Activated CD4-positive, CD25-positive, alpha-beta regulatory T cell treated with anti-CD3 and anti-CD28 coated beads, Interleukin-2, amount 50 U/mL, for 24 hours (primary cell): ENCODE measurements around the gene TTYH3.

ENCODE experiments used
- ATAC-seq, 2 donors: fragments of 150-1000 bp; cut with Tn5 transposase; one replicate each; pipeline ENCODE4 v1.10.0; 2021; ENCODE audit warnings: mild to moderate bottlenecking in 1 of 2, moderate library complexity in 1 of 2

The TTYH3 gene

GRCh38 chr7:2617325-2617905, 14.4 kb upstream of the TTYH3 start:
- ATAC-seq, result no peak

DNA sequence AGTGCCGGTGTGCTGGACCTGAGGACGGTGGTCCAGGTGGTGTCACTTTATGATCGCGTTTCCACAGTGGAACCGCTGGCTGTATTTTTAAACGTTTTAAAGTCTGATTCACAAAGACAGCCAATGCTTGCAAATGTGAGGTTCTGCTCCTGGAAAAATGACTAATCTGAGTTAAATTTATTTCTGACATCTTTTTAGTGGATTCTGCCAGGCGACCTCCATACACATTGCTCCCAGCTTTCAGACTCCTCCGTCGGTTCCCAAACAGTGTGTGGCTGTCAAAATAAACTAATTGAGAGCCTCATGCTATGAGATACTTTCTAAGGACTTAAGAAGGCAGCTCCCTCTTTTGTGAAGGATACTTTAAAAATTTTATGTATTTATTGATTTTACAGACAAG, 12.7 kb upstream of the TTYH3 start:
- ATAC-seq, result no peak

- ATAC-seq, result no peak
These were observed 10.5 kb upstream of the TTYH3 start for GRCh38 chr7:2621061-2621828.

DNA sequence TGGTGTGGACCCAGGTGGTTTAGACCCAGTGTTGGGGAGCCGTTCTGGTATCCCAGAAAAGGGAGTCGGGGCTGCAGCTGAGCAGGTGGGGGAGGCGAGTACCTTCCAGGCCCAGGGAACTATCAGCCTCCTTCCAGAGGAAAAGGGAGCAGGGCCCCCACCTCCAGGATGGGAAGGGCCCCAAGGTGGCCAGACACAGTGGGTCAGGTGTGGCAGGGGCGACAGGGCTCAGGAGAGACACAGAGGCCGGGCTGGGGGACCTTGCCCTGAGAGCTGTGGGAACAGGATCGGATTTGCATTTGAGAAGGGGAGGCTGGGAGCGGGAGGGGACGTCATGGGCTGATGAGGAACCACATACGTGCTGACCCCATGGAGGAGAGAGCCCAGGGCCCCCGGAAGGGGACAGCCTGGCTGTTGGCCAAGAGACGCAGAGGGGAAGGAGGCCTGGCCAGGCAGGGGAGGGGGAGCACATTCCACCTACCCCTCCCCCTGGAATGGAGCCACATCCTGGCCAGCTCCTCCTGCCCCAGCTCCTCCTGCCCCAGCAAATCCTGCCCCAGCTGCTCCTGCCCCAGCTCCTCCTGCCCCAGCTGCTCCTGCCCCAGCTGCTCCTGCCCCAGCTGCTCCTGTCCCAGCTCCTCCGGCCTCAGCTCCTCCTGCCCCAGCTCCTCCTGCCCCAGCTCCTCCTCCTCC, 9.7 kb upstream of the TTYH3 start:
- ATAC-seq, result no peak

- ATAC-seq, result no peak
These were observed 8.7 kb upstream of the TTYH3 start for GRCh38 chr7:2622869-2623697.

GRCh38 chr7:2623698-2624014, 8.1 kb upstream of the TTYH3 start:
- no peak for ATAC-seq

- ATAC-seq, result no peak
These were observed 7.4 kb upstream of the TTYH3 start for GRCh38 chr7:2624293-2624886.

- no peak for ATAC-seq
These were observed 5.2 kb upstream of the TTYH3 start for GRCh38 chr7:2626498-2627117.

GRCh38 chr7:2627258-2628129, 4.3 kb upstream of the TTYH3 start:
- ATAC-seq, result no peak

GRCh38 chr7:2628130-2628482, 3.7 kb upstream of the TTYH3 start:
- ATAC-seq, result no peak

DNA sequence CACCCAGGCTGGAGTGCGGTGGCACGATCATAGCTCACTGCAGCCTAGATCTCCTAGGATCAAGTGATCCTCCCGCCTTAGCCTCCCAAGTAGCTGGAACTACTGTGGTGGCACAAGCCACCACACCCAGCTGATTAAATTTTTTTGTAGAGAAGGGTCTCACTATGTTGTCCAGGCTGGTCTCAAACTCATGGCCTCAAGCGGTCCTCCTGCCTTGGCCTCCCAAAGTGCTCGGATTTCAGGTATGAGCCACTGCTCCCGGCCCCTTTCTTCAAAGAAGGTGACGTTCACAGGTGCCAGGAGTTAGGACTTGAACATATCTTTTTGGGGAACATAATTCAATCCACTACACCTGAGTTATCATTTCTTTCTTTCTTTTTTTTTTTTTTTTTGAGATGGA, 2.9 kb upstream of the TTYH3 start:
- no peak for ATAC-seq

DNA sequence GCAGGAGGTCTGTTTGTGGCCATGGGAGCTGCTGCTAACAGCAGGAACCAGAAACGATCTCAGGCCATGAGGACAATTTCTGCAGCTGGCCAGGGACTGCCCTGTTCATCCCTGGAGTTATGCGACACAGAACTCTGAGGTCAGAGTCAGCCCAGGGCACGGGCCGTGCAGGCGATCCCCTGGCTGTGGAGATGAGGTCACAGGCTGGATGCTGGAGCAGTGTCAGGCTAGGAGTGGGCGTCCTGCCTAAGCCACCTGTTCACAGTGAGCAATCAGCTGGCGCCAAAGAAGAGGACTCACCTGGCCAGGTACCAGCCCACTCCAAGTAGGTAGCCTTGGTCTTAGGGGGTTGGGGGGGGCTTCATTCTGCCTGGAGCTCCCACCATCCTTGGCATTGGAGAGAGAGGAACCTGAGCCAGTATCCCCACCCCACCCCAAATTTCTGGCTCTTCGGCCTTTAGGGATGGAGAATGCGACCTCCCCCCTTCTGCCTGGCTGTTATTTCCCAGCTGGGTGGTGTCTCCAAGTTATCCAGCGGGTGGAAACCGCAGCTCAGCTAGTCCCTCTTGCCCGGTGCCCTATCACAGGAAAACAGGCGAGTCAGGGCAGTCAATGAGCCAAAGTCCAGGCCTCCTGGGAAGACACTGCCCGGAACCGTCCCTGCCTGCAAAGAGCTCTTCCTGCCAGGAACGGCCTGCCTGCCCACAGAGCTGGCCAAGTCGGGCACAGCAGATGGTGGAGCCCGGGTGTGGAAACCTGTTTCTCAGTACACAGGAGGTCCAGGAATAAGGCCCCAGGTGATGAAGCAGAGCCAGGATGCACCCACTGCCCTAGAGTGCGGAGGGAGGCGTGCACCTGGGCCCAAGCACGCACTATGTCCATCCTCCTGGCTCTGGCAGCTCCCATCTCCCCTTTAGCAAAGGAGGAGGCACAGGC, 1.8 kb upstream of the TTYH3 start:
- no peak for ATAC-seq

DNA sequence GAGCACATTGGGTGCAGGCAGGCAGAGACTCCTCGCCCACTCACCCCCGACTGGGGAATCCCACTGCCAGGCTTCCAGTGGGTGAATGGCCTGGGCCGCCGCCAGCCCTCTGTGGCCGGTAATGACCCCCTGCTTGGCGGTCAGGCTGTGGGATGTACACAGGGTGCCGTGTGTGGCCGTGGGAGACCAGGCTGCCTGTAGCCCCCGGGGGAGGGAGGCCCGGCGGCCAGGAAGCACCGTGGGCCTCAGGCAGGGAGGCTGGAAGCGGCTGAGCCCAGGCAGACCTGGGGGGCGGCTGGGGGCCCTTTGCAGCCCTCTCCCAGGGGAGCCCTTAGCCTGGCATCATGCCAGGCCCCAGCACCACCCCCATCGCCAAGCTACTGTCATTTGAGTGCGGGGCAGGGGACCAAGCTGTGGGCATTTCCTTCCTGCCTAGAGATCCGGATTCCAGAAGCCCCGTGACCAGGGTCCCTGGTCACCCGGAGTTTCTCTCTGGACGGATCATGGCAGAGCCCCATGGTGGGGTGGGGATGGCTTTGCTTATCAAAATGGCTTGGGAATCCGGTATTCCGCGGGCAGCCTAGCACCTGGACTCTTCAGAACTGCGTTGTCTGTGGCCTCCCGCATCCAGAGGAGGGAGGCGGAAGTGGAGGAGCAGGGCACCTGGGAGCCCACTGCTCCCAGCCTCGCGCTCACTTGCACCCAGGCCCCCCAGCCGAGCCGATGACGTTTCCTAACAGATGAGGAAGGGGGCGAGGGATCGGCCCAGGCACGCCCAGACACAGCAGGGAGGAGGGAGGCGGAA, 1.1 kb downstream of the TTYH3 start:
- peak in 1 of 2 donors; percentile 8 for ATAC-seq

GRCh38 chr7:2633538-2634266, 1.9 kb downstream of the TTYH3 start:
- peak; percentile 64 to 68 for ATAC-seq

DNA sequence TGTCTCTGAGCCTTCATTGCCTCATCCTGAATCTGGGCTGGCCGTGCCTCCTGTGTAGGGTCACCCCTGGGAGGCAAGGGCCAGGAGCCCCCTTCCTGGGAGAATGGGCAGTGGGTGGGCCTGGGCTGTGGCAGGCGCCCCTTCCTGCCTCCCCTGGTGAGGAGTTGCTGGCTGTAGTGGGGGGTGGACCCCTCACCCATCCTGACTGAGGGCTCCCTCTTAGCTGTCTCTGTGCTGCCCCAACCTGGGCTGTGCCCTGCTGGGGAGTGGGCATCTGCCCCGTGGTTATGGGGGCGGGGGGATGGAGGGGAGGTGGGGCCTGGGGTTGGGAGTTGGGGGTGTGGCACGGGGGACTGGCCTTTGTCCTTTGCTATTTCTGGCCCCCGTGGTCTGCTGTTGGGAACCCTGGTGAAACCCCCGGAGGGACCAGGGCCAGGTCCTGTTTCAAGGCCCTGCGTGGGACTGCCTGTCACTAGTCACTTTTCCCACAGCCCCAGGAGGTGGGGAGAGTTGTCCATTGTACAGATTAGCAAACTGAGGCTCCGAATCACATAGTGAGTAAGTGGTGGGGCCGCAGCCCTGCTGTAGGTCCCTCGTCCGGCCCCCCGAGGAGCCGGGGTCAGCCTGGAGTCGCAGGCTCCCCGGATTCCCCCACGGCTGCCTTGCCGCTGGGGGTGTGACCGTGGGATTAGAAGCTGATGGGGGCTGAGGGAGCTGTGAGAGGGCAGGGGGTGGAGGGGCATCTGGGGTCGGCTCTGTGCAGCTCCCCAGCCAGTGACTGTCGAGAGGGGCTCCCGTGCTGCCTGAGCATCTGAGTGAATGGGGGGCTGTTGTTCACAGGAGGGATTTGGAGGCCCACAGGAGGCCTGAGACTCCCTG, 2.7 kb downstream of the TTYH3 start:
- no peak for ATAC-seq

DNA sequence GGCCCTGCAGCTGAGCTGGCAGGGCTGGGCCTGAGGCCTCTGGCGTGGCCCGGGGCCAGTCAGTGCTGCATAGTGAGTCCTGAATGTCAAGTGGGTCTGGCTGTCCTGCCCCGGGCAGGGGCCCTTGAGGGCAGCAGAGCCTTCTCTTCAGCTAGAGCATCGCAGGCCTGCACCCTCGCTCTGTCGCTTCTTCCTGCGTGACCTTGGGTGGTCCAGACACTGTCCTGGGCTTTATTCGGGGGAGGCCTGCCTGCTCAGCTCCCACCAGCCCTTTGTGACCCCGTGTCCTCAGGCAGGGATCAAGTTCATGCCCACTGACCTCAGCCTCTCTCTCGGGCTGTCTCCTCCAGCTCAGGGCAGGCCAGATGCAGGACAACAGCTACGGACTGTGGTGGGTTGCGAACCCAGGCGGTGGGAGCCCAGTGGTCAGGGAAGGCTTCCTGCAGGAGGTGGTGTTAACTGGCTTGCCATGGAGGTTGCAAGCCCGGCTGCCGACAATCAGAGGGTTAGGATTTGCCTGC, 3.4 kb downstream of the TTYH3 start:
- ATAC-seq, result no peak
